Activated CD4-positive, alpha-beta T cell treated with anti-CD3 and anti-CD28 coated beads, Interleukin-10, Interleukin-2, amounts not matched to agents 100 ng/mL and 50 ng/mL, durations not matched to agents 16 hours and 8 hours (primary cell): ENCODE measurements around the gene PLEKHG3.

Experiments used
- DNase-seq: peaks from one replicate; pipeline ENCODE4 v3.0.0-alpha.2; 2020

The PLEKHG3 gene

GRCh38 chr14:64766430-64767151 lies 62.4 kb downstream of the PLEKHG3 start:
- DNase-seq, result no peak

DNA sequence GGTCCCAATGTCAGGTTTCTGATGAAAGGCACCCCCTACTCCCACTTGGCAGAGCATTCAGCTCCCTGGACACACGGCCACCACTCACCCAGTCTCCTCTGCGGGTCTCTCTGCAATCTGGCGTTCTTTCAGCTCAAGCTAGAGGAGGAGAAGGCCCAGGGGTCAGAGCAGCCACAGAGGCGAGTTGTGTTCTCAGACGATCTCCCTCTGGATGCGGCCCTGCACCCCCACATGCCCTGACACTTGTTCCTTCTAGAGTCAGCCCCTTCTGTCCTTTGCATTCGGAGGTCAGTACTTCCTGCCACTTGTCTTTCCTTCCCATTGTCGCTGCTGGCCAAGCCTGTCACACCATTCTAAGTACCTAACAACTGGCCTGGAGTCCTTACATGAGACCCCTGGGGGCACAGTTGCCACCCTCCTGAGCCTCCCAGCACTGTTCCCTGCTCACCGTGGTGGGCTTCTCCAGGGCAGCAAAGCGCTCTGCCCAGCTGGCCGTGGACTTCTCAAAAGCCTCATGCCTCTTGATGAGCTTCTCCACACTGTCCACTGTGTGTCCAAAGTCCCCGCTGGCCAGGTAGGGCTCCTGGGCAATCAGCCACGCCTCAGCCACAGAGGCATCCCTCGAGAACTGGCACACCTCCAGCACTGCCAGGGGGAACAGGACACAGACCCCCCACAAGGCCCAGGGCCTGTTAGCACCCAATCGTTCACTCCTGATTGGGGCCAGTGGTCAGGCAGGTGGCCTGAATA lies 63.2 kb downstream of the PLEKHG3 start:
- no peak for DNase-seq

GRCh38 chr14:64768401-64769095 lies 64.3 kb downstream of the PLEKHG3 start:
- DNase-seq, result no peak

GRCh38 chr14:64769096-64770020 lies 65.1 kb downstream of the PLEKHG3 start:
- no peak for DNase-seq

GRCh38 chr14:64770751-64771150 lies 66.5 kb downstream of the PLEKHG3 start:
- no peak for DNase-seq

GRCh38 chr14:64771161-64771560 lies 66.9 kb downstream of the PLEKHG3 start:
- DNase-seq, result no peak

DNA sequence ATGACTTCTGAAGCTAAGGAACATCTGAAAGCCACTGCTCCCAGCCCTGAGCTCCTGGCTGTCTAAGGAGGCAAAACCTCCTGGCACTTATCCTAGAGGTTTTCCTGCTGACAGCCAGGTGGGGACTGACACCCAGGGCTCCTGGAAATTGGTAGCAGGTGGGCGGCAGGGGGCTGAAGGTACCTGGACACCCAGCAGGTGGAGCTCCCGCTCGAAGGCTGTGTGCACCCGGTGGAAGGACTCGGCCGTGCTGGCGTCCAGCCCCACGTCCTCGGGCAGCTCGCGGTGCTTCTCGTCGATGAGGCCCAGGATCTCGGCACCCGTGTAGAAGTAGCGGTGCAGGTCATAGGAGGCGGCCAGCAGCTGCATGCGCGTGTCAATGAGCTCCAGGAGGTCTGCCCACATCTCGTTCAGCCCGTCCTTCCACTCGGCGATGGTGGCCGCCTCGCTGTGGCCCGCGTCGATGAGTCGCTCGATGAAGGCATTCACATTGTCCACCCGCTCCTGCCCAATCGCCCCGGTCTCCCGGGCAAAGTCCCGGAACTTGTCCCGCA lies 68.2 kb downstream of the PLEKHG3 start:
- DNase-seq, result no peak

- DNase-seq, result no peak
These were observed 68.8 kb downstream of the PLEKHG3 start for GRCh38 chr14:64773046-64773445.

DNA sequence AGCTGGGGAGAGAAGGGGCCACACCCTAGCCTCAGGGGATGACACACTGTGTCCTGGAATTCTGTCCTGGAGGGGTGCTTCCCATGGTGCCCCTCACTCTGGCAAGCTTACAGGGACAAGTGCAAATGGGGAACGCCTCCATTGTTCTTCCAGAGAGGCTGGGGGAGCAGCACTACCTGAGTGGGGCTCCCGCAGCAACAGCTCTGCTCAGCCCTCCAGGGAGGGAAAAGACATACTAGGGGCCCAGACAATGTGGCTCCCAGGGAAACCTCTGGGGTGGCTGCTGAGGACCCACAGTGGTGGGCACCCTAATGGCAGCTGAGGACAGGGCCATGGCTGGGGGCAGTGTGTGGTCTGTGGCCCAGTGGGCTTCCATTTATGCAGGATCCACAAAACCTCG lies 69.4 kb downstream of the PLEKHG3 start:
- DNase-seq, result no peak

GRCh38 chr14:64774272-64774671 lies 70.0 kb downstream of the PLEKHG3 start:
- DNase-seq, result no peak

GRCh38 chr14:64775081-64775777 lies 71.0 kb downstream of the PLEKHG3 start:
- no peak for DNase-seq

GRCh38 chr14:64777461-64777860 lies 73.2 kb downstream of the PLEKHG3 start:
- no peak for DNase-seq

DNA sequence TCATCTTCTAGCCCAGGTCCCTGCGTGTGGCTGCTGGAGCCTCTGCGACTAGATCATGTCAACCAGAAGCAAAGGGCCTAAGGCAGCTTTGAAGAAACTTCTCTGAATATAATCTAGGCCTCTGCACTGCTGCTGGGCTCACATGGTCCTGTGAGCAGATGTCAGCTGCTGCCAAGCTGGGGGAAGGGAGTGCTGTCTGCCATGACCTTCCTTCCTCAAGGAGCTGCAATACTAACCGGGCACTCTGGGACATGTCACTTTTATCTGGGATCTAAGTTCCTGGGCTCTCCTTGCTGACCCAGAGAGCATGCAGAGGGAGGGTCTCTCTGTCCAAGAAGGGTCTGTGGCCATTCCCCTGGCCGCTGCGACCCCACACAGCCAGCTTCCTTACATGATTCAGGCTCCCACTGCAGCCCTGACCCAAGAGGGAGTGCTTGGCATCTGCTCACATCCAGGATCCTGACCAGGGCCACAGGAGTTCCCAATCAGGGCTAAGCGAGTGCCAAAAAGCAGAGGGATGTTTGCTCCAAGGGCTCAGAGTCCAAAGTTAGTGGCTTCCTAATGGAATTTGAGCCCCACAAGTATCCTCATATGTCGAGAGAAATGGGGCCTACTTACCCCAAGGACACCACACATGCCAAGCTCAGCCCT lies 74.0 kb downstream of the PLEKHG3 start:
- no peak for DNase-seq

DNA sequence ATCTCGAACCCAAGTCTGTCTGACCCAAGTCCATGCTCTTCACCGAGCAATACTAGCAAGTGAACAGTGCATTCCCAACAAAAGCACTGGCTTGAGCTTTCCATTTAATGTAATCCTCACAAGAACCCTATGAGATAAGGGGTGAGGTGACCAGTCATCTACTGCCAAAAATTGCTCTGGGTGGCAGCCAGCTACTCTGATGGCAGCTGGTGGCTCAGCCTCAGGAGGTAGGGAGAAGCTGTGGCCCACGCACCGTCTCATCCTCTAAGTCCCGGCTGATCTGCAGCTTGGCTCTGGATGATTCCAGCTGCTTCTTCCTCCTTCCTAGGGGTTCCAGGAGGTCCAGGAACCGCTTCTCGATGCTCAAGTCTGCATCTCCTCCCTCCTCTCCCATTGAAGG lies 75.2 kb downstream of the PLEKHG3 start:
- DNase-seq, result no peak

DNA sequence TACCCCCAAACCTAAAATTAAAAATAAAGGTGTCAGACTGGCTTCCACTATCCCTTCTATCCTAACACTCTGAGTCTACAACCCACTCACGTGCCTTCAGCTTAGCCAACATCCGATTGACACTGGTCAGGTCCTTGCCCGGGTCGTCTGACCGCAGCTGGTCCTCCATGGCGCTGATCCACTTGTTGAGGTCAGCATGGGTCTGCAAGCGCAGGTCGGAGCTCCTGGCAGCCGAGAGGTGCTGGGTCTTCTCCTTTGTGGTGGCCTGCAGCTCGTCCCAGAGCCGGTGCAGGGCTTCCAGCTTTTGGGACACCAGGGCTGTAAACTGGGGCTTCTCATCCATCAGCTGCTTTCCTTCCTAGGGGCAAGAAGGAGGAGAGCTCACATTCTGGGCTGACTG lies 78.0 kb downstream of the PLEKHG3 start:
- no peak for DNase-seq

GRCh38 chr14:64784006-64784405 lies 79.8 kb downstream of the PLEKHG3 start:
- no peak for DNase-seq

- DNase-seq, result no peak
These were observed 82.3 kb downstream of the PLEKHG3 start for GRCh38 chr14:64786296-64787149.

- no peak for DNase-seq
These were observed 83.4 kb downstream of the PLEKHG3 start for GRCh38 chr14:64787619-64788018.

- no peak for DNase-seq
These were observed 84.5 kb downstream of the PLEKHG3 start for GRCh38 chr14:64788706-64789105.

DNA sequence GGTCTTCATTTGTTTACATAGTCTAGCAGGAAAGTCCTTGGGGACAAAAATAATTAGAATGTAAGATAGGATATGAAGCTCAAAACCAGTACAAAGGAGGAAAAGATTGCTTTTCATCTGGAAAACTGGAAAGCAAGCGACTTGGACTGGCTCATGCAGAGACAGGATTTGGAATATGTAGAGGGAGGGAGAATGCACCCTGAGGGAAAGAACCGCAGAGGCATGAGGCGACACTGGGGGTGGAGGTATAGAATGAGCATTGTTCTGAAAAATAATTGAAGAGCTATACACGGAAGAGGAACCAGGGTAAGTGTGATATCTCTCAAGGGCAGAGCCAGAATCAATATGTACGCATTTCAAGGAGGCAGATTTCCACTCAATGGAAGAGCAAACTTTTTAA lies 85.5 kb downstream of the PLEKHG3 start:
- no peak for DNase-seq
